ENCODE results near the gene RRM1.
"Not testable (repeated sequence)": the region's sequence is repeated elsewhere in the genome, so short reads cannot be mapped to it uniquely, and the experiment has no call there.

RRM1 gene

GRCh38 chr11:4094348-4095291 lies at the start of gene RRM1:
Gene RRM1 (plus strand): TSS chr11:4094799. CDS start chr11:4095013, 214 bp downstream.
- peak; percentile 93 for DNase-seq (ENCODE audit: low read depth)

GRCh38 chr11:4044976-4045646 lies 49.5 kb upstream of the RRM1 start:
- no peak for DNase-seq (ENCODE audit: low read depth)

- no peak for DNase-seq (ENCODE audit: low read depth)
Observed at GRCh38 chr11:4048340-4048739, 46.3 kb upstream of the RRM1 start.

GRCh38 chr11:4049006-4049405 lies 45.6 kb upstream of the RRM1 start:
- no peak for DNase-seq (ENCODE audit: low read depth)

GRCh38 chr11:4050138-4050537 lies 44.5 kb upstream of the RRM1 start:
- DNase-seq (ENCODE audit: low read depth) = no peak

GRCh38 chr11:4053200-4053599 lies 41.4 kb upstream of the RRM1 start:
- not testable (repeated sequence) for DNase-seq (ENCODE audit: low read depth)

- no peak for DNase-seq (ENCODE audit: low read depth)
Observed at GRCh38 chr11:4054643-4055042, 40.0 kb upstream of the RRM1 start.

GRCh38 chr11:4059424-4059823 lies 35.2 kb upstream of the RRM1 start:
- no peak for DNase-seq (ENCODE audit: low read depth)

GRCh38 chr11:4060182-4060923 lies 34.2 kb upstream of the RRM1 start:
- DNase-seq (ENCODE audit: low read depth) = no peak

GRCh38 chr11:4061700-4062099 lies 32.9 kb upstream of the RRM1 start:
- DNase-seq (ENCODE audit: low read depth) = no peak

GRCh38 chr11:4063348-4063747 lies 31.3 kb upstream of the RRM1 start:
- DNase-seq (ENCODE audit: low read depth) = no peak

- DNase-seq (ENCODE audit: low read depth) = no peak
Observed at GRCh38 chr11:4064278-4064955, 30.2 kb upstream of the RRM1 start.

- DNase-seq (ENCODE audit: low read depth) = no peak
Observed at GRCh38 chr11:4065086-4065485, 29.5 kb upstream of the RRM1 start.

- no peak for DNase-seq (ENCODE audit: low read depth)
Observed at GRCh38 chr11:4065601-4066377, 28.8 kb upstream of the RRM1 start.

- DNase-seq (ENCODE audit: low read depth) = no peak
Observed at GRCh38 chr11:4066910-4067309, 27.7 kb upstream of the RRM1 start.

GRCh38 chr11:4068962-4069361 lies 25.6 kb upstream of the RRM1 start:
- DNase-seq (ENCODE audit: low read depth) = no peak

- DNase-seq (ENCODE audit: low read depth) = no peak
Observed at GRCh38 chr11:4071325-4071724, 23.3 kb upstream of the RRM1 start.

- no peak for DNase-seq (ENCODE audit: low read depth)
Observed at GRCh38 chr11:4071914-4072313, 22.7 kb upstream of the RRM1 start.

GRCh38 chr11:4072668-4073285 lies 21.8 kb upstream of the RRM1 start:
- no peak for DNase-seq (ENCODE audit: low read depth)

GRCh38 chr11:4074266-4074665 lies 20.3 kb upstream of the RRM1 start:
- no peak for DNase-seq (ENCODE audit: low read depth)

GRCh38 chr11:4076774-4077173 lies 17.8 kb upstream of the RRM1 start:
- DNase-seq (ENCODE audit: low read depth) = no peak

All from stimulated activated CD8-positive, alpha-beta memory T cell treated with anti-CD3 and anti-CD28 coated beads, Interleukin-7, amount 100 ng/mL, for 24 hours (primary cell).